Parathyroid adenoma (tissue), 2 donors: ENCODE data around the gene COL8A2.

ENCODE experiments used
- H2AFZ ChIP-seq: fragments of 300-600 bp; sonication (generic); one replicate; pipeline ENCODE4 v1.7.0; 2017; ENCODE audit warnings: antibody characterized with exemption, mild to moderate bottlenecking
- H3K27ac ChIP-seq: fragments of 300-600 bp; sonication (generic); one replicate; pipeline ENCODE4 v1.7.0; 2017
- H3K27me3 ChIP-seq: fragments of 300-600 bp; sonication (generic); one replicate; pipeline ENCODE4 v1.7.0; 2017; ENCODE audit warnings: low read length; ENCODE audit not compliant: control insufficient read depth, insufficient read depth
- H3K36me3 ChIP-seq: fragments of 300-600 bp; sonication (generic); one replicate; pipeline ENCODE4 v1.7.0; 2017; ENCODE audit warnings: low read length; ENCODE audit not compliant: control insufficient read depth, insufficient read depth
- H3K4me1 ChIP-seq: fragments of 300-600 bp; sonication (generic); one replicate; pipeline ENCODE4 v1.7.0; 2017; ENCODE audit warnings: control low read depth
- H3K4me2 ChIP-seq: fragments of 300-600 bp; sonication (generic); one replicate; pipeline ENCODE4 v1.7.0; 2017; ENCODE audit warnings: low read length
- H3K4me3 ChIP-seq: fragments of 300-600 bp; sonication (generic); one replicate; pipeline ENCODE4 v1.7.0; 2017; ENCODE audit warnings: low read depth, low read length
- H3K79me2 ChIP-seq: fragments of 300-600 bp; sonication (generic); one replicate; pipeline ENCODE4 v1.7.0; 2017; ENCODE audit warnings: control low read depth
- H3K9ac ChIP-seq: fragments of 300-600 bp; sonication (generic); one replicate; pipeline ENCODE4 v1.7.0; 2017; ENCODE audit warnings: mild to moderate bottlenecking
- H3K9me3 ChIP-seq: fragments of 300-600 bp; sonication (generic); one replicate; pipeline ENCODE4 v1.7.0; 2017; ENCODE audit warnings: low read length; ENCODE audit not compliant: control insufficient read depth
- TF ChIP-seq, protein P1 (sequence below): fragments of 300-600 bp; sonication (generic); IDR thresholded peaks from one replicate; pipeline ENCODE4 v1.7.0; 2017; ENCODE audit warnings: antibody characterized with exemption, mild to moderate bottlenecking
- donor health status: primary hyperparathyroidism.

Gene COL8A2

GRCh38 chr1:36137776-36138175 lies 12.8 kb upstream of the COL8A2 start:
- no peaks in the 10 kb centered on the region for H3K4me1 ChIP-seq
- H3K4me2 ChIP-seq: no peak overlapping the region
- H3K36me3 ChIP-seq: no peaks in the 10 kb centered on the region
- H3K27ac ChIP-seq: no peak overlapping the region
- no peak overlapping the region for H3K4me3 ChIP-seq
- TF ChIP-seq, protein P1, sequence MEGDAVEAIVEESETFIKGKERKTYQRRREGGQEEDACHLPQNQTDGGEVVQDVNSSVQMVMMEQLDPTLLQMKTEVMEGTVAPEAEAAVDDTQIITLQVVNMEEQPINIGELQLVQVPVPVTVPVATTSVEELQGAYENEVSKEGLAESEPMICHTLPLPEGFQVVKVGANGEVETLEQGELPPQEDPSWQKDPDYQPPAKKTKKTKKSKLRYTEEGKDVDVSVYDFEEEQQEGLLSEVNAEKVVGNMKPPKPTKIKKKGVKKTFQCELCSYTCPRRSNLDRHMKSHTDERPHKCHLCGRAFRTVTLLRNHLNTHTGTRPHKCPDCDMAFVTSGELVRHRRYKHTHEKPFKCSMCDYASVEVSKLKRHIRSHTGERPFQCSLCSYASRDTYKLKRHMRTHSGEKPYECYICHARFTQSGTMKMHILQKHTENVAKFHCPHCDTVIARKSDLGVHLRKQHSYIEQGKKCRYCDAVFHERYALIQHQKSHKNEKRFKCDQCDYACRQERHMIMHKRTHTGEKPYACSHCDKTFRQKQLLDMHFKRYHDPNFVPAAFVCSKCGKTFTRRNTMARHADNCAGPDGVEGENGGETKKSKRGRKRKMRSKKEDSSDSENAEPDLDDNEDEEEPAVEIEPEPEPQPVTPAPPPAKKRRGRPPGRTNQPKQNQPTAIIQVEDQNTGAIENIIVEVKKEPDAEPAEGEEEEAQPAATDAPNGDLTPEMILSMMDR: no peak
- H3K9me3 ChIP-seq: no peaks in the 10 kb centered on the region
- H3K79me2 ChIP-seq: no peaks in the 10 kb centered on the region
- H3K27me3 ChIP-seq: no peaks in the 10 kb centered on the region
- no peak overlapping the region for H3K9ac ChIP-seq
- no peak overlapping the region for H2AFZ ChIP-seq

DNA sequence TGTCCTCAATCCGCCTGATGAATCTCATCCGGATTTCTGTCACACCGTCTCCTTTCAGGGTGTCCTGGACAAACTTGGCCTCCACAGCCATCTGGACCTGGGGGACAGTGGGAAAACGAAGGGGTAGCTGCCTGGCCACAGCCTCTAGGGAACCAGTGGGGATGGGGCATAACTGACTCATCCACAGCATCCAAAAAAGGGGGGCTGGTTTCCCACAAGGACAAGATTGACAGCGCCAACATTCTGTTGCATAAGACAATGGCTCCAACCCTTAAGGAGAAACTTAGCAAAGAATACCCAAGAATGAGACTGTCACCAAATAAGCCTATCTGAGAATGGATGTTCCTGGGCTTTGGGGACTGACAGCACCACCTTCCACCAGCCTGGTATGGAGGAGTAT lies 12.2 kb upstream of the COL8A2 start:
- Histone ChIP-seq H2AFZ (no peak overlapping the region), H3K9me3 (no peaks in the 10 kb centered on the region), H3K4me2 (no peak overlapping the region), H3K27ac (no peak overlapping the region), H3K27me3 (no peaks in the 10 kb centered on the region), H3K36me3 (no peaks in the 10 kb centered on the region), H3K4me1 (no peaks in the 10 kb centered on the region), H3K79me2 (no peaks in the 10 kb centered on the region), H3K9ac (no peak overlapping the region), H3K4me3 (no peak overlapping the region)
- TF ChIP-seq, protein P1: no peak

DNA sequence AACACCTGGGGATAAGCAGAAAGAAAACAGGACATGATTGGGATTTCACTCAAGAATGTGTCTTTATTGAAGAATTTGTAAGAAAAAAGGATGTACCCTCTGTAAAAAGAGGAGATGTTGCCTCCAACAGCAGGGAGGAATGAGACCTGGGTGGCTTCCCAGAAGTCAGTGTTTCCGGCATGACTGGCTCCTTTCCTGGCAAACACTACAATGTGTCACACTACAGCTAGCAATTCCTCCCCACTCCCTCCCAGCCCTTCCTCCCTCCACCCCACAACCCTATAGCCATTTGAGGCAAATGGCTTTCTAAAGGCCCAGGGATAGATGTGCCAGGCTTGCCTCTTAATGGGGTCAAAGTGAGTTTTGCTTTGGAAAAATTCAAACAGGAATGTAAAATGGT lies 11.5 kb upstream of the COL8A2 start:
- H3K9me3 ChIP-seq: no peaks in the 10 kb centered on the region
- H3K9ac ChIP-seq: no peak overlapping the region
- H3K27me3 ChIP-seq: no peaks in the 10 kb centered on the region
- no peak overlapping the region for H3K4me2 ChIP-seq
- no peaks in the 10 kb centered on the region for H3K79me2 ChIP-seq
- no peaks in the 10 kb centered on the region for H3K4me1 ChIP-seq
- H3K4me3 ChIP-seq: no peak overlapping the region
- TF ChIP-seq, protein P1: no peak
- no peak overlapping the region for H2AFZ ChIP-seq
- H3K27ac ChIP-seq: no peak overlapping the region
- no peaks in the 10 kb centered on the region for H3K36me3 ChIP-seq

- no peak overlapping the region for H3K4me2 ChIP-seq
- TF ChIP-seq, protein P1: no peak
- no peak overlapping the region for H3K4me3 ChIP-seq
- no peaks in the 10 kb centered on the region for H3K4me1 ChIP-seq
- no peaks in the 10 kb centered on the region for H3K9me3 ChIP-seq
- H3K36me3 ChIP-seq: no peaks in the 10 kb centered on the region
- no peak overlapping the region for H3K9ac ChIP-seq
- H3K79me2 ChIP-seq: no peaks in the 10 kb centered on the region
- no peaks in the 10 kb centered on the region for H3K27me3 ChIP-seq
- H2AFZ ChIP-seq: no peak overlapping the region
- no peak overlapping the region for H3K27ac ChIP-seq
Measured at GRCh38 chr1:36135796-36136195, 10.8 kb upstream of the COL8A2 start.

- H2AFZ ChIP-seq: no peak overlapping the region
- no peaks in the 10 kb centered on the region for H3K36me3 ChIP-seq
- H3K4me1 ChIP-seq: no peaks in the 10 kb centered on the region
- no peaks in the 10 kb centered on the region for H3K79me2 ChIP-seq
- no peaks in the 10 kb centered on the region for H3K27me3 ChIP-seq
- H3K4me2 ChIP-seq: no peak overlapping the region
- H3K9me3 ChIP-seq: no peaks in the 10 kb centered on the region
- no peak overlapping the region for H3K4me3 ChIP-seq
- TF ChIP-seq, protein P1: no peak
- H3K27ac ChIP-seq: no peak overlapping the region
- no peak overlapping the region for H3K9ac ChIP-seq
Measured at GRCh38 chr1:36135330-36135667, 10.3 kb upstream of the COL8A2 start.
